Stimulated activated CD8-positive, alpha-beta memory T cell treated with anti-CD3 and anti-CD28 coated beads, Interleukin-4, amount 100 ng/mL, for 1 hour (primary cell): ENCODE measurements around the gene DGKG.

Experiments used
- DNase-seq, 2 donors: peaks; one replicate each; pipeline ENCODE4 v3.0.0-alpha.2; 2020; ENCODE audit warnings: low read depth in 2 of 2, low spot score in 1 of 2

The DGKG gene

GRCh38 chr3:186178412-186178811, 183.6 kb downstream of the DGKG start:
- no peak for DNase-seq

DNA sequence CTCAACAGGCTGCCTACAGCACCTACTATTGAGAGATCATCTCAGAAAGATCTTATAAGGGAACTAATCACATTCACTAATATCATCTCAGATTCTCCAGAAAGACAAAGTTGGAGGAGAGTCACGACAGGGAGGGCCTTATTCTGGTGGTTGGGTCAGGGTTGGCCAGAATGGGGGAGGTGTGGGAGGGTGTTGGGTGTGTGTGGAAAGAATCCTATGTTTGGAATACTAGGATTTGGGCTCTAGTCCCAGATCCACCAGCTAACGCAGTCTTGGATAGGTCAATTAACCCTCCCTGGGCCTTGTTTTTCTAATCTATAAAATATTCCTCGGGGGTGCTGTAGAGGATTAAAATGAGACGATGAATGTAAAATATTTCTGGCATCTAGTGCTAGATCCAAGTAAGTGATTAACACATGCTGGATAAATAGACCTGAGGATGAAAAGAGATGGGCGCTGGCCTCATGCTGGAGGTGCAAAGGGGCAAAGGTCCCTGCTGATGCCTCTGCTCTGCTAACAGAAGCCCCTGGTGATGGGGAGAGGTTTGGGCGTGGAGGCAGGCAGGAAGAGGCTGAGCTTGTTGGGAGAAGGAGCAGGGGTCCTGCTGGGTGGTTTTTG, 185.6 kb downstream of the DGKG start:
- DNase-seq, result no peak

GRCh38 chr3:186173224-186173815, 188.7 kb downstream of the DGKG start:
- DNase-seq, result no peak

GRCh38 chr3:186172353-186172752, 189.7 kb downstream of the DGKG start:
- no peak for DNase-seq

GRCh38 chr3:186171521-186171920, 190.5 kb downstream of the DGKG start:
- no peak for DNase-seq

DNA sequence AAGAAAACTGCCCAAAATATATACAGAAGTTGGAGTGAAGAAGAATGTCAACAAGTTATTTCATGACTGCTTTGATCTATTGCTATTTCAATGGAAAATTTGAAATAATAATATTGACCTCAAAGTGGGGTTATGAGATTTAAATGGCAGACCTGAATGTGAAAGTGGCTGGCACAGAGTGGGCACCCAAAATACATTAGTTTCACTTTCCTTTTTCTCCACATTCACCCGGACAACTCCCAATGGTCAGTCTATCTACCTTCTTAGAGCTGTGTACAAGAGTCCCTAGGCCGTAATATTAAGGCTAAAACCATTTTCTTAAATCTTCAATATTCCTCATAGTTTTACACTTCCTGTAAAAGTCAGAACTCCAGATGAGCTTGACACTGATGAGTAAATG, 191.5 kb downstream of the DGKG start:
- DNase-seq, result no peak

DNA sequence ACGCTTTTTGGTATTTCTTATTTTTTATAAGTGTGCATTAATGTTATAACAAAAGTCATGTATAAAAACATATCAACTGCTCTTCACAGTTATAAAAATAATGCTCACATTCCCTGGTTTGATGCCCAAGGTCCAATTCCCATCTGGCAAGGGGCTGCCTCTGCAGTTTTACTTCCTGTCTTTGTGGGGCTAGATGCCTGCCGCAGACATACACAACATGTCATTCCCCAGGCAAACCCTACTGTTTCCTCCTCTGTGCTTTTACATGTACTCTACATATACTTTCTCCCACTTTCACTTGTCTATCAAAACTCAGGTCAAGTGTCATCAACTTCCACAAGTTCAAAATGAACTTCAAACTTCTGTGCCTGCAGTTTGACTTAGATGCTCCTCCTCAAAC, 192.7 kb downstream of the DGKG start:
- DNase-seq, result no peak

DNA sequence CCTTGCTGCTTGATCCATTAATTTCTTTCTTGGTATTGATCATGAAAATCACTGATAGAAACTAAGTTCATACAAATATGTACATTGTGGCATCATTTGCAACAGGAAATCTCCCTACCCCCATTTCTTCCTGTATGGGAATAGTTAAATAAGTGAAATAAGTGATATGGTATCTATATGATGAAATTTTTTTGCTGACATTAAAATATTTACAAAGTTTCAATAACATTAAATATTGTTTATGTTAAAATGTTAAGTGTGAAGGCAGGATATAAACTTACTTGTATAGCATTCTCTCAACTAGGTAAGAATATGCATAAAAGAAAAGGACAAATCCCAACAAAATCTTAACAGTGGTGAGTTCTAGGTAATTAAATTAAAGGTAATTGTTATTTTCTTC, 193.1 kb downstream of the DGKG start:
- no peak for DNase-seq

DNA sequence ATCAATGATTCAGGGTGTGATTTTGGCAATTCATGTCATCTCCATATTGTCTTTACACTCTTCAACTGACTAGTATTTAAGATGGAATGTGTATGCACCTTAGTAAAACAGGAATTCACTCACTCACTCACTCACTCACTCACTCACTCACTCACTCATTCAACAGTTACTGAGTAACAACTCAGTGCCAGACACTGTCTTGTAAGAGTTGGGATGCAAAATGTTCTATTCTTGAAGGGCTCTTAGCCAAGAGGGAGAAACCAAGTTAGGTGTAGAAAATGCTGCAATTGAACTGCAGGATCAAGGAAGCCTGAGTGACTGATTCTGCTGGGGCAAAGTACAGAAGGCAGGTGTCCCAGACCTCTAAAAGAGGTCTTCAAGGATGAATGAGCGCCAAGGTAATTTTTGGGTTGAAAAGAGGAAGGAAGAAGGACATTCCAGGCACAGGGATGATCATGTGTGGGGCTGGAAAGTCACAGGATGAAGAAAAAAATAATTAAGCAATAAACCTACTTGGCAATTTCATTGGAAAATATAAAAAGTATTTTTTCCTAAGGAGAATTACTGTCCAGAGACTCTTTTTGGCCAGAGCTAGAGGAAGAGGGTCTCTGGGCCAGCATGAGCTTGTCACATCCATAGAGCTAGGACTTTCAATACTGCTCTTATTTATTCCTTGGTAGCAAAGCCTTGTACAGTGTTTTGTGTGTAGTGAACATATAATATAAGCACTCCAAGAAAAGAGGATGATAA, 194.2 kb downstream of the DGKG start:
- no peak for DNase-seq

GRCh38 chr3:186166491-186167288, 195.3 kb downstream of the DGKG start:
- no peak for DNase-seq

GRCh38 chr3:186166036-186166435, 196.0 kb downstream of the DGKG start:
- DNase-seq, result no peak

DNA sequence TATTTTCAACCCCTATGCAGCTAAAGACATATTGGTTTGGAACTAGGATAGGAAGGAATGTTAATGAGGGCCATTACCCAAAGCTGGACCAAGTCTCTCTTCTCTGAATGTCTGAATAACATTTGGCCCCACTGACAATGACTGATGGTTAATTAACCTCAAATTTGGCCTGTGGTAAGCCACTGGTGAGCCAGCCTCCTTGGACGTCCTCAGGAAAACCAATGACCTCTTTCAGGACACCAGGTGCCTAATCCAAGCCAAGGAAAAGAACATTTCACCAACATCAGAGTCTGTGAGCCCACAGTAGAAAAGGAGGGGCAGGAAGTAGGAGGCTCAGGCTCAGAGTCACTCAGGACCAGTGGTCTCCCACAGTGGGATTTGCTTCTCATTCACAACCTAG, 196.7 kb downstream of the DGKG start:
- DNase-seq, result no peak

- DNase-seq, result no peak
Observed at GRCh38 chr3:186164696-186165095, 197.3 kb downstream of the DGKG start.

- DNase-seq, result no peak
Observed at GRCh38 chr3:186162221-186162620, 199.8 kb downstream of the DGKG start.

GRCh38 chr3:186160691-186161243, 201.3 kb downstream of the DGKG start:
- no peak for DNase-seq

GRCh38 chr3:186154641-186155040, 207.4 kb downstream of the DGKG start:
- DNase-seq, result no peak

GRCh38 chr3:186152889-186153292, 209.1 kb downstream of the DGKG start:
- DNase-seq, result no peak

- no peak for DNase-seq
Observed at GRCh38 chr3:186152361-186152798, 209.7 kb downstream of the DGKG start.

DNA sequence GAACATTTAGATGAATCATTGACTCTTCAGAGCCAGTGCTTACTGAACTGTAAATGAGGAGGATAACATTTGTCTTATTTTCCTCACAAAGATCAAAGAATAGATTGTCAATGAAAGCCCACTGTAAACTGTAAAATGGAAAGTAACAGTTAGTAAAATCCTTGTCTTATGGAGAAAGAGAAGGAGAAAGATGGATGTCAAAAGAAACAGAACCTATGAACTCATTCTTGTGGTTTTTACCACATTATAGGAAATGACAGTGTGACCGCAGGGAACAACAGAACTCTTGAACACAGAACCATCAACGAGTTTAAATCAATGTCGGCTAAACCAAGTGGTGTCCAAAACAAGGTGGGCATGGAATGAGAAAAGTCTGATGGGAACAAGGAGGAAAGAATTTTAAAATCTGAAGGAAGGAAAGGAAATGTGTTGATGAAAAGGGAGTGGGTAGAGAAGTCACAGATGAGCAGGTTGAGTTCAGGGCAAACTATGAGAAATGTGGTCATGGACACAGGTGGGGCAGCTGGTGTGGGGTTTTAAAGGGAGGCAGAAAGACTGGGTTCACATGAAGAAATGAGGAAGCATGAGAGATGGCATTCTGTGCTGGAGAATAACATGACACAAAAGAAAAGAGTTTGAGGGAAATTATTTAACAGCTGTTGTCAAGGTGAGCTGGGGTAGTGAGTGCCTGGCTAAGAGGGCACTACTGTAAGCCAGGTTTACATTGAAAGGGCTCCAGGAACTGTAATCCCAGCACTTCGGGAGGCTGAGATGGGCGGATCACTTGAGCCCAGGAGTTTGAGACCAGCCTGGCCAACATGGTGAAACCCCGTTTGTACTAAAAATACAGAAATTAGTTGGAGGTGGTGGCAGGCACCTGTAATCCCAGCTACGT, 210.7 kb downstream of the DGKG start:
- DNase-seq, result no peak

GRCh38 chr3:186150041-186150830, 211.8 kb downstream of the DGKG start:
- DNase-seq, result no peak
